ENCODE measurements around the gene CTDSP1. TPM values are rescaled to one million over a fixed set of nuclear protein-coding genes. Genes with fewer than 3 reads are reported as not detected.

The CTDSP1 gene
- polyA plus RNA-seq, 1 of the 3 experiments (the other 2 are of a cell fraction): 88.0 TPM

DNA sequence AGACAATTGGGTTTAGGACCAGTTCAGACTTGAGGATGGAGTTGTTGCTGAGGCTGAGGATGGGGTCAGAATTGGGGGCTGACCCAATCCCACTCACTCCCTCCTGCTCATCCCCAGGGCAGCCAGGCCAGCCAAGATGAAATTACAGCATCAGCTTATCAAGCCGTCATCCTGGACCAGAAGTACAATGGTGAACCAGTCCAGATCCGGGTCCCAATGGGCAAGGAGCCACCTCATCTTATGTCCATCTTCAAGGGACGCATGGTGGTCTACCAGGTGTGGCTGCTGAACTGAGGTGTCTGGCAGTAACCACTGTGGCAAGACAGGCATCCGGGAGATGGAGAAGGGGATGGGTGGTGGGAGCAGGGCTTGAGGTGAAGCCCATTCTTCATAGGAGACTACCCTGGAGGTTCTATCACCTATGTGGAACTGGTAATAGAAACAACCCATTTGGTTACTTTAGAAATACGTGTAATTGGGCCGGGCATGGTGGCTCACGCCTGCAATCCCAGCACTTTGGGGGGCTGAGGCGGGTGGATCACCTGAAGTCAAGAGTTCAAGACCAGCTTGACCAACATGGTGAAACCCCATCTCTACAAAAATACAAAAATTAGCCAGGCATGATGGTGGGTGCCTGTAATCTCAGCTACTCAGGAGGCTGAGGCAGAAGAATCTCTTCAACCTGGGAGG lies 33.2 kb downstream of the CTDSP1 start:
- no peak overlapping the region for H3K4me2 ChIP-seq
- no peak overlapping the region for H2AFZ ChIP-seq (ENCODE audit: low read depth)
- no peaks in the 10 kb centered on the region for H3K9me3 ChIP-seq
- H3K9ac ChIP-seq: no peak overlapping the region
- H3K79me2 ChIP-seq (ENCODE audit: insufficient read depth): no peaks in the 10 kb centered on the region
- H3K4me1 ChIP-seq (ENCODE audit: control insufficient read depth in 1 of 2, insufficient read depth in 2 of 2, low read depth in 1 of 2, low read length in 1 of 2): no peaks in the 10 kb centered on the region; a peak in 1 of 4 replicates
- H3K4me3 ChIP-seq (ENCODE audit: low read depth in 2 of 2, low read length in 1 of 2): no peak overlapping the region
- no peaks in the 10 kb centered on the region for H3K36me3 ChIP-seq (replicated peaks in 1 of 2; ENCODE audit: control insufficient read depth in 1 of 2, insufficient read depth in 2 of 2, low read length in 1 of 2)
- H4K20me1 ChIP-seq (ENCODE audit: insufficient read depth): no peaks in the 10 kb centered on the region
- H3F3A ChIP-seq (replicated peaks; ENCODE audit: insufficient read depth): no peaks in the 10 kb centered on the region
- POLR2A ChIA-PET: no interaction called here
- H3K27ac ChIP-seq (ENCODE audit: low read depth in 2 of 2, low read length in 1 of 2): no peak overlapping the region
- TF ChIP-seq MXI1 (IDR thresholded peaks at IDR 0.05; ENCODE audit: low read depth, low read length) (no peak), EP300 (IDR thresholded peaks at IDR 0.05; ENCODE audit: borderline replicate concordance in 1 of 2, low read depth in 1 of 2, low read length in 1 of 2) (no peak), TAF1 (IDR thresholded peaks at IDR 0.05; ENCODE audit: borderline replicate concordance, low read depth, low read length) (no peak), ZBTB33 (IDR thresholded peaks at IDR 0.05; ENCODE audit: borderline replicate concordance, low read depth) (no peak), GATA2 (CRISPR knock-in tag; IDR thresholded peaks at IDR 0.05) (no peak), TCF12 (IDR thresholded peaks at IDR 0.05) (no peak), MEF2A (IDR thresholded peaks at IDR 0.05; ENCODE audit: borderline replicate concordance, low read depth) (no peak), RFX5 (IDR thresholded peaks at IDR 0.05; ENCODE audit: low read length) (no peak), EZH2phosphoT487 (IDR thresholded peaks at IDR 0.05; ENCODE audit: borderline replicate concordance, low read depth) (no peak), FOXM1 (IDR thresholded peaks at IDR 0.05; ENCODE audit: low read depth) (no peak), FOXJ3 (CRISPR knock-in tag; IDR thresholded peaks at IDR 0.05) (no peak), SIN3A (IDR thresholded peaks at IDR 0.05; ENCODE audit: borderline replicate concordance, low read depth, low read length) (no peak)
- TF ChIP-seq, protein P1, sequence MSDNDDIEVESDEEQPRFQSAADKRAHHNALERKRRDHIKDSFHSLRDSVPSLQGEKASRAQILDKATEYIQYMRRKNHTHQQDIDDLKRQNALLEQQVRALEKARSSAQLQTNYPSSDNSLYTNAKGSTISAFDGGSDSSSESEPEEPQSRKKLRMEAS (IDR thresholded peaks at IDR 0.05; ENCODE audit: low read depth): no peak
- no peaks in the 10 kb centered on the region for H3K9me2 ChIP-seq
- CTCF ChIA-PET: no interaction called here
- no peaks in the 10 kb centered on the region; the same call in 1 of the 2 replicates for H3K27me3 ChIP-seq (ENCODE audit: insufficient read depth)
- no peak for DNase-seq
- WGBS (ENCODE audit: low lambda C conversion rate): 83% methylated on average over 8 of the region's 8 CpGs

- Histone ChIP-seq H3K4me2 (no peak overlapping the region), H2AFZ (ENCODE audit: low read depth) (no peak overlapping the region), H3K9me3 (no peaks in the 10 kb centered on the region), H3K9me2 (no peaks in the 10 kb centered on the region), H3K36me3 (replicated peaks in 1 of 2; ENCODE audit: control insufficient read depth in 1 of 2, insufficient read depth in 2 of 2, low read length in 1 of 2) (no peaks in the 10 kb centered on the region), H3K27me3 (ENCODE audit: insufficient read depth) (no peaks in the 10 kb centered on the region; the same call in 1 of the 2 replicates), H4K20me1 (ENCODE audit: insufficient read depth) (no peaks in the 10 kb centered on the region), H3F3A (replicated peaks; ENCODE audit: insufficient read depth) (no peaks in the 10 kb centered on the region), H3K79me2 (ENCODE audit: insufficient read depth) (no peaks in the 10 kb centered on the region), H3K4me1 (ENCODE audit: control insufficient read depth in 1 of 2, insufficient read depth in 2 of 2, low read depth in 1 of 2, low read length in 1 of 2) (no peaks in the 10 kb centered on the region; a peak in 1 of 4 replicates), H3K4me3 (ENCODE audit: low read depth in 2 of 2, low read length in 1 of 2) (no peak overlapping the region), H3K9ac (no peak overlapping the region), H3K27ac (ENCODE audit: low read depth in 2 of 2, low read length in 1 of 2) (no peak overlapping the region)
- 86% methylated on average over 7 of the region's 9 CpGs for WGBS (ENCODE audit: low lambda C conversion rate)
- DNase-seq: no peak
- CTCF ChIA-PET: no interaction called here
- TF ChIP-seq TCF12 (IDR thresholded peaks at IDR 0.05) (no peak), GABPA (IDR thresholded peaks at IDR 0.05; ENCODE audit: low read depth) (no peak), ELF1 (IDR thresholded peaks at IDR 0.05) (no peak), CHD2 (IDR thresholded peaks at IDR 0.05; ENCODE audit: low read length, partially characterized antibody) (no peak), NFIC (IDR thresholded peaks at IDR 0.05; ENCODE audit: borderline replicate concordance) (no peak), SMC3 (IDR thresholded peaks at IDR 0.05; ENCODE audit: low read depth, low read length) (no peak), TEAD4 (IDR thresholded peaks at IDR 0.05; ENCODE audit: borderline replicate concordance, insufficient read depth) (no peak), RXRA (IDR thresholded peaks at IDR 0.05; ENCODE audit: borderline replicate concordance, low read depth) (no peak), IRF3 (IDR thresholded peaks at IDR 0.05; ENCODE audit: low read depth, low read length) (no peak), GATA2 (CRISPR knock-in tag; IDR thresholded peaks at IDR 0.05) (no peak), JUND (IDR thresholded peaks at IDR 0.05) (no peak), RCOR1 (IDR thresholded peaks at IDR 0.05; ENCODE audit: low read length) (no peak), MEF2A (IDR thresholded peaks at IDR 0.05; ENCODE audit: borderline replicate concordance, low read depth) (no peak)
- TF ChIP-seq, protein P1 (IDR thresholded peaks at IDR 0.05; ENCODE audit: low read depth): no peak
- POLR2A ChIA-PET: no interaction called here
Observed at GRCh38 chr2:218434456-218434855, 34.8 kb downstream of the CTDSP1 start.
